Stimulated activated CD8-positive, alpha-beta memory T cell treated with anti-CD3 and anti-CD28 coated beads, Interleukin-2, amount 100 ng/mL, for 1 hour (primary cell): Measurements from ENCODE around the gene ZNF138.
"Not testable (repeated sequence)": the region's sequence is repeated elsewhere in the genome, so short reads cannot be mapped to it uniquely, and the experiment has no call there.

ENCODE experiments used
- DNase-seq, 2 donors: peaks; one replicate each; pipeline ENCODE4 v3.0.0-alpha.2; 2020; ENCODE audit warnings: low read depth in 2 of 2

ZNF138 gene

DNA sequence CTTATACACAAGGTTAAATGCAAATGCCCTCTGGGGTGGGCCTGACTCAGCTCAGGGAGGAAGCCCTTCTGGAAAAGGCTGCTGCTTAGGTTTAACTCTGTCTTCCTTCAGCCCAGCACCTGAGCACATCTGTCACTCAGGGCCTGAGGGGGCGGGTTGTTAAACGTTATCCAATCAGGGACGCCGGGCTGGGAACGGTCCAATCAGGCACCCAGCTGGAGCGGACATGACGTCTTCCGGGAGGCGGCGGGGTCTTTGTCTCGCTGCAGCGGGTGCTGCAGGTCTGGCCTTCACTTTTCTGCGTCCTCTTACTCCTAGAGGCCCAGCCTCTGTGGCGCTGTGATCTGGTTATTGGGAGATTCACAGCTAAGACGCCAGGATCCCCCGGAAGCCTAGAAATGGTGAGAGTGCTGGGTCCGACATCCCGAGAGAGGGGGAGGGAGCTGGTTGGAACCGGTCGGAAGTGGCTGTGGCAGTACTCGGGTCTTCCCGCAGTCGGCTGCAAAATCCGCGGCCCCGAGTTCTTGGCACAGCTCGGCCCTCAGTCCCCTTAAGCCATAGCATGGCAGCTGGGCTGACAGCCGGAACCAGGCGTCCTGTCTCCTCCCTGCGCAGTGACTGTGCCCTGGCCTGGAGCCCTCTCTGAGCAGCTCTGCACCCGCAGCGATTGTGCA is at the start of gene ZNF138:
ZNF138 (plus strand) TSS at position 258 of the 674 bp plus-strand sequence; CDS start at position 399, 141 bp downstream.
- DNase-seq: peak; percentile 82 to 86

DNA sequence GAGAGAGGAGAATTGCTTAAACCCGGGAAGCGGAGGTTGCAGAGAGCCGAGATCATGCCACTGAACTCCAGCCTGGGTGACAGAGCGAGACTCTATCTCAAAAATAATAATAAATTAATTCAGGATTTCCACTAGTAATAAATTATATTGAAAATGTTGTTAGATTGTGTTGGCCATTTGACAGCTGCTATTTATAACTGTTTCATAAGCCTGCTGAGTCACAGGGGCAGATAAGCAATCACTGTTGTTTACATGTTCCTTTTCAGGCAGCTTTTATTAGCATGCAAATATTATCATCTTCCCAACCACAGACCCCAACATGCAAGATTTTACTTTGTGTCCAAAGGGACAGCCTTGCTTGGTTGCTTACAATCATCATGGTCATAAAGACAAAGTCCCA is 49.5 kb upstream of the ZNF138 start:
- DNase-seq: no peak

DNA sequence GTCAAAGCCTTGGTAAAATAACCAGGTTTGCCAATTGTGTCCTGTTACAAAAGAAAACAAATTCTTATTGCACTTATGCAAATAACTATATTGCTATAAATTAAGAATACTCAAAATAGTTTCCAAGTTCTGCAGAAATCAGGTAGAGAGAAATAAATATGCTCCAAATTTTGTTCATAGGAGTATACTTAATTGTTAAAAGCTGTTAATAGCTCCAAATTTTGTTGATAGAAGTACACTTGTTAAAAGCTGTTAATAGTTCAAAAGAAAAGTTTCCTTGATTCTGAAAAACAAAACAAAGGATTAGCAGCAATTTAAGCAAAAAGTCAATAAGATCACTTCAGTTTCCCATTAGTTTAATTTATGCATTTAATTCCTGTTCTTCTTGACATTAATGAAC is 46.4 kb upstream of the ZNF138 start:
- DNase-seq: no peak

DNA sequence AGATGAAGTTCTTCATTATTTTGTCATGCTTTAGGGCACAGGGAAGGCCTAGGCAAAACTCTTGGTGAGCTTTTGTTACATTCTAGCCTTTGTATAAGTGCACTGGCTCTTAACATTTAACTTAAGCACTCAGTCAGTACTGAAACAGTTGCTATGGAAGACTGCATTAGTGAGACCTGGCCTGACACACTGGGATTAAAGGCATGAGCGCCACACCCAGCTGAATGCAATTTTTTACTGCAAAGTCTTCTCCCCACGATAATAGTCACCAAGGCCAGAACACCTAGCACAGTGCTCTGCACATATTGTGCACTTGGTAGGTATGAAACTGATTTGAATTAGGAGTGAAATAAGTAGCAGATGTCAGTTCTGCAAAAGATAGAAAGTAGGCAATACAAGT is 41.2 kb upstream of the ZNF138 start:
- DNase-seq: no peak

DNA sequence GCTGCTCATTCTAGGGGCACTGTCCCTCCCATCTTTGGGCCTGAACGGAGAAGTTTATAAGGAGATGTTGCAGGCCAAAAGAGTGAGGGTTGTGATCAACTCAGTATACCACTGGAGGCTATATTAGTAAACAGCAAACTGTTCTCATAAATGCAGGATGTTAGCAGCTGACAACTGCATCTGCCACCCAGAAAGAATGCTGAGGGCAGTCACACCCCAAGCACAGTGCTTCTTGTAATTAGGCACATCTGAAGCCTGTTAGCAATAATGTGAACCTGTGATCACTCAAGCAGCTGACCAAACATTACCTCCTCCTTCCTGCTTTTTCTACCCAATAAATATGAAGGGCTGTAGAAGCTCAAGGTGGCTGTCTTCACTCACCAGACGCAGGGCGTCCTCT is 38.4 kb upstream of the ZNF138 start:
- DNase-seq: no peak

DNA sequence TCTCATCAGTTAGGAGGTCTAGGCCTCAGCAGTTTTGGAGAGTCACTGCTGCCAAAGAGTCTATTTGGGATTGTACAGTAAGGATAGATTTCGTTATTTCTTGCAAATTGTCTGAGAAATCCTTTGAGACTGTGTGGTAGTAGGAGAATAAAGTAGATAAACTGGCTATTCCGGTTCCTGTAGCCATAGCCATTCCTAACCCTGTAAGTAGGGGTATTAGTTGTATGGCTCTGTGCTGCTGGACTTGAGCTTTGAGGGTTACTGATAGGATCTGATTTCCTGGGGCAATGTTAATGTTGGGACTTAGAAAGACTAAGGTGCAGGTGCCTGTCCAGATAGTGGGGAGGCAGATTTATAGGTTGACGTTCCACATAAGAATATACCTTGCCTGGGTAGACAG is 36.1 kb upstream of the ZNF138 start:
- DNase-seq: no peak

DNA sequence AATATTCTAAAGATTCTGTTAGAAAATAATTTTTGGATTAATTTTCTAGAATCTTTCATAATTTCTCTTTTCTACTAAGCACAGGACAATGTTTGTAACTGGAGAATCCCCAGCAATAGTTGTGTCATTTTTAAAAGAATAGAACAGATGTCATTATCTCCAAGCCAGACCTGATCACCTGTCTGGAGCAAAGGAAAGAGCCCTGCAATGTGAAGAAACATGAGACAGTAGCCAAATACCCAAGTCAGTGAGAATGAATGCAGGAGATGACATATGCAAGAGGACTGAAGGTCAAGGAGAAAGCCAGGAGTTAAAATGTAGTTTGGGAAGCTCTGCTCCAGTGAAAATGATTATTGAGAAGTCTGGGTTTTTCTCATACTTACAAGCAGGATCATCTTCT is 25.4 kb upstream of the ZNF138 start:
- no peak for DNase-seq

DNA sequence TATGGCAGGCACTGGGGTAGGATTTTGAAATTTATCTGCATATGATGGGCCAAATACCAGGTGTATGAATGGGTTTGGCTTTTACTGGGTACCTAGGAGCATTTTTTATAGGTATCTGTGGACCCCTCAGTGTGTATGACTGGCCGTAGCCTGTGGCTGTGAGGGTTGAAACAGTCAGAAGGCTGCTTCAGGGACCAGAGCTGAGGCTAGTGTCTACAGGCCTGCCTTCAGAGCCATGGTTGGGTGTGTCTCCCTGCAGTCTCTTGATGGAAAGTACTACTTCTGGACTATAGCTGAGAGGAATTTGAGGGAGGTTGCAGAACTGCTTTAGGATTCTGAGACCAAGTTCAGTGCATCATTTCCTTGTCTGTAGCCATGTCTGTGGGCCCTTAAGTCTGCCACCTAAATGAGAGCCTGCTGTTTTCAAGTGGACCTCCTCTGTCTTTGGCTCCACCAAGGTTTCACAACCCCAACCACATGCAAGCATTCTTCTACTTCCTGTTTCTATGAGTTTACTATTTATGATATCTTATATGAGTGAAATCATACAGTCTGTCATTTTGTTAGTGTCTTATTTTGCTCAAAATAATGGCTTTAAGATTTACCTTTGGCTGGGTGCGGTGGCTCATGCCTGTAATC is 19.9 kb upstream of the ZNF138 start:
- no peak for DNase-seq

DNA sequence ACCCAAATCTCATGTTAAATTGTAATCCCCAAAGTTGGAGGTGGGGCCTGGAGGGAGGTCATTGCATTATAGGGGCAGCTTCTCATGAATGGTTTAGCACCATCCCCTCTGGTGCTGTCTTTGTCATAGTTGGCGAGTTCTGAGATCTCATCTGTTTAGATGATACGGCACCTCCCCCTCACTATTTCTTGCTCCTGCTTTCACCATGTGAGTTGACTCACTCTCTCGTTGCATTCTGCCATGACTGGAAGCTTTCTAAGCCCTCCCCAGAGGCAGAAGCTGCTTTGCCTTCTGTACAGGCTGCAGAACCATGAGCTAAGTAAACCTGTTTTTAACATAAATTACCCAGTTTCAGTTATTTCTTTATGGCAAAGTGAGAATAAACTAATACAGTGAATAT is 18.9 kb upstream of the ZNF138 start:
- no peak for DNase-seq

DNA sequence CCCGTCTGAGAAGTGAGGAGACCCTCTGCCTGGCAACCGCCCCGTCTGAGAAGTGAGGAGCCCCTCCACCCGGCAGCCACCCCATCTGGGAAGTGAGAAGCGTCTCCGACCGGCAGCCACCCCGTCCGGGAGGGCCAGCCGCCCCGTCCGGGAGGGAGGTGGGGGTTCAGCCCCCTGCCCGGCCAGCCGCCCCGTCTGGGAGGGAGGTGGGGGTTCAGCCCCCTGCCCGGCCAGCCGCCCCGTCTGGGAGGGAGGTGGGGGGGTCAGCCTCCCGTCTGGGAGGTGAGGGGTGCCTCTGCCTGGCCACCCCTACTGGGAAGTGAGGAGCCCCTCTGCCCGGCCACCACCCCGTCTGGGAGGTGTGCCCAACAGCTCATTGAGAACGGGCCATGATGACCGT is 9.4 kb upstream of the ZNF138 start:
- DNase-seq: not testable (repeated sequence)

DNA sequence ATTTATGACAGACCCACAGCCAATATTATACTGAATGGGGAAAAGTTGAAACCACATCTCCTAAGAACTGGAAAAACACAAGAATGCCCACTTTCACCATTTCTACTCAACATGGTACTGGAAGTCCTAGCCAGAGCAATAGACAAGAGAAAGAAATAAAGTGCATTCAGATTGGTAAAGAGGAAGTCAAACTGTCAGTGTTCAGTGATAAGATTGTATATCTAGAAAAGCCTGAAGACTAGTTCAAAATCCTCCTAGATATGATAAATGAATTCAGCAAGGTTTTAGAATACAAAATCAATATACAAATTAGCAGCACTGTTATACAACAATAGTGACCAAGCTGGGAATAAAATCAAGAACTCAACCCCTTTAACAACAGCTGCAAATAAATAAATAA is 6.9 kb upstream of the ZNF138 start:
- DNase-seq: no peak

DNA sequence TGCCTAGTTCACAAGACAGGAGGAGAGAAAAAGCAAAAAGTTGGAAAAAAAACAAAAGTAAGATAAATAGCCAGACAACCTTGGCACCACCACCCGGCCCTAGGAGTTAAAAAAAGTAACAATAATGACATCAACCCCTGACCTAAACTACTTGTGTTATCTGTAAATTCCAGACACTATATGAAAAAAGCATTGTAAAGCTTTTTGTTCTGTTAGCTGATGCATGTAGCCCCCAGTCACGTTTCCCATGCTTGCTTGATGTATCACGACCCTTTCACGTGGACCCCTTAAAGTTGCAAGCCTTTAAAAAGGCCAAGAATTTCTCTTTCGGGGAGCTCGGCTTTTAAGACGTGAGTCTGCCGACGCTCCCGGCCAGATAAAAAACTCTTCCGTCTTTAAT is 5.0 kb upstream of the ZNF138 start:
- DNase-seq: not testable (repeated sequence)

DNA sequence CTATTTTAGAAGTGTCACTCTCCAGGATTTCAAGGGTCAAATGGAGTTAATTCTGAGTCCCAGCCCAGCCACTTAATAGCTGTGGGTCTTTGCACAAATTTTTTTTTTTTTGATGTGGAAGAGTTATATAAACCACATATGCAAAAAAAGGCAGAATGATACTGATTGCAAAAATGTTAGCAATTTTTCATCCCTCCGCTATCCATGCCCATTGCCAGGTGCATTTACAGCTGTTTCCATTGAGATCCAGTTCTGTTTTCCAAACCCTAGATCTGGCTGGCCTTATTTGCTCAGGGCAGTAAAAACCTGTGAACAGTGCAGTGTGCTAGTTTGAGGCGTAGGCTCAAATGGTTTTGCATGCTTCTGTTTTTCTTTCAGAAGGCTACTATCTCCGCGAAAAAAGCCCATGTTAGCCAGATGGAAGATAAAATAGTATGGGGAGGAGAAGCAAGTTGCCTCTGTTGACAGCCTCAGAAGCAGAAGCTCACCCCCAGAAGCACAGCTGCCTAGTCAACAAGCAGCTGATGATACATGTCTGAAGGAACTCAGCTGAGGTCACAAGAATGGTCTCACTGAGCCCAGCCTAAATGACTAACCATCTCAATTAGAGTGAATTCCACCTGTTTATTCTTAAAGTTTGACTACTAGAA is 997 bp upstream of the ZNF138 start:
- DNase-seq: no peak

DNA sequence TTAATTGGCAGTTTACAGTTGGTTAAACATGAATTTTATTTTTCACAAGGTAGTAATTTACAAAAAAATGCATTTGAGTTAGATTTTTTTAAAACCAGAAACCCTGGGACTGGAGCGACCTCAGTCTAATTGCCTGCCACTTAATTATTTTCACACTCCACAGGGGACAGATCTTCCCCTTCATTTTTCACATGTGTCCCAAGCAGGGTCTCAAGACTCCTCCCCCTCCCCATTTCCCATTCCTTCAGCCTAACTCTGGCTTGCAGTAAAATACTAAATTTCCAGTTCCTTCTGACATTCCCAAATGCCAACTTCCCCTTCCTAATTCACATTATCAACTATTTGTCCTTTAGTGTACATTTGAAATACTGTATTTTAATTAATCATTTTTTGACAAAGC is 948 bp downstream of the ZNF138 start:
- DNase-seq: no peak

DNA sequence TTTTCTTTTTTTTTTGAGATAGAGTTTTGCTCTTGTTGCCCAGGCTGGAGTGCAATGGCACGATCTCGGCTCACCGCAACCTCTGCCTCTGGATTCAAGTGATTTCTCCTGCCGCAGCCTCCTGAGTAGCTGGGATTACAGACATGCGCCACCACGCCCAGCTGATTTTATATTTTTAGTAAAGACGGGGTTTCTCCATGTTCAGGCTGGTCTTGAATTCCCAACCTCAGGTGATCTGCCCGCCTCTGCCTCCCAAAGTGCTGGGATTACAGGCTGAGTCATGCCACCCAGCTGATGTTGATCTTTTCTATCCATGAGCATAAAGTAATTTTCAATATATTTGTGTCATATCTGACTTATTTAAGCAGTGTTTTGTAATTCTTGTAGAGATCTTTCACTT is 4.9 kb downstream of the ZNF138 start:
- not testable (repeated sequence) for DNase-seq

DNA sequence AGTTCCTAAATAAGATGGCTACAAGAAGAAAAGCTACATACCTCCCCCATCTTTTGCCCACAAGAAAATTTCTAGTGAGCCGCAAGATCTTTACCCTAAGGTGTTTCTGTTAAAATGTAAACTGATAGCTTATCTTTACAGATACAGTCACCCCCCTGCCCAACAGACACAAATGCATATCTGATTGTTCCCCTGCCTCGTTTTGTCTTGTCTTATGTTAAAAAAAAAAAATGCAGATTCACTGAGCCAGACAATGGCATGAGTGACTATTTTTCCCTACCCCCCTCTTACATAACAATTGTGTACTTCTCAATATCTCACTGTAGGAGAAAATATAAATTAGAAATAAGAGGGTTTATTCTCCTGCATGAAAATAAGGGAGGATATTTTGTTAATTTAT is 8.5 kb downstream of the ZNF138 start:
- DNase-seq: no peak

DNA sequence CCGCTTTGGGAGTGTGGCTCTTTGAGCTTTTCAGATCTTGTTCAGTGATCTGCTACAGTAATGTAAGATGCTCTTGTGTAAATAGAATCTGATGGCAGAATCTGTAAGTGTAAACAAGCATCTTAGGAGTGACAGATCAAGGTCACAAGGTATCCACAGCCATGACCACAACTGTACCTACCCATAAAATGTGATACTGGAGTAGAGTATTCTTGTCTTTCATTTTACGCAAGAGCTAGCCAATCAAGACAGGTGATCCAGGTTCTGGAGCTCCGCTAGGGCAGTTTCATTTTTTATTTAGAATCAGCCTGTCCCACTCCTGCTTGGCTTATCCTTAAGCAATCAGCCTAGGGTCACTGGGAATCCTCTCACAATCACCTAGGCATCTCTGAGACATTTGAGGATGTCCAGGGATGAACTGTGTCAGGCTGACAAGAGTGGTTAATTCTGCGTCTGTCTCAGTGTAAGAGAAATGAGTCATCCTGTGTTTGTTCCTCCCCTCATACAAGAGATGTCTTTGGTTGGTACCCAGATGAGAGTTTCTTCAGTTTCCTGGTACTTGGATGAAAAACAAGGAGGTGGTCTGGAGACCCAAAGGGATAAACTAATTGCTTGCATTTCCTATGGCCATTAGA is 13.6 kb downstream of the ZNF138 start:
- DNase-seq: no peak

DNA sequence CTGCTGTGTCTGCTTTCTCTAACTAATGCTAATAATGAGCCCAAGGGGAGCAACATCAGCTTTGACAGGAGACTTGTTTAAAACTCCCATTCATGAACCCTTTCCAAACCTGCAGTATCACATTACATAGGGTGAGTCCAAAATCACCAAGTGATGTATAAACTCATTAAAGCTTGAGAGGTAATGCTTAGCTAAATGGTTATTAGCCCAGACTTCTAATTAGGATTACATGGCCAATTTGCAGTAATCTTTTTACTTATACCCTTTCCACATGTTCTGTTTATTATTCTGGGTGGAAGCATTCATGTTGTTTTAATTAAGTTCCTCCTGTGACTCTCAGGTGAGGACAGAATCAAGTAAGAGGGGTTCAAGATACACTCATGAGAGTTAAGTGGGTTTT is 17.5 kb downstream of the ZNF138 start:
- no peak for DNase-seq

DNA sequence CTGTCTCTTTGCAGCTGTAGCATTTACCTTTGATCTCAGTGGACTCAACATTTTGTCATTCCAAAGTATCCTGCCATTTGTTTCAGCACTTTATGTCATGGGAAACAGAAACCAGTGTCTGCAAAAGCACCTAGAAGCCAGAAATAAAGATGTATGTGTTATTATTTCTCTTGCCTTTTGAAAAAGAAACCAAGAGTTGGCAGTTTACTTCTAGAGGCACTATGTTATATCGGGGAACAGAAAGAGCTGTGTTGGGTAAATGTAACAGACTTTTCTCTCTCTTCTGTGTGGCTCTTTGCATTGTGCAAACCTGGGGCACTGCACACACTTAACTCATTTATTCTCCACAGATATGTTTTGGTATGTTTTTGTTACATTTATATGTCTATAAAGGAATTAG is 36.7 kb downstream of the ZNF138 start:
- no peak for DNase-seq

DNA sequence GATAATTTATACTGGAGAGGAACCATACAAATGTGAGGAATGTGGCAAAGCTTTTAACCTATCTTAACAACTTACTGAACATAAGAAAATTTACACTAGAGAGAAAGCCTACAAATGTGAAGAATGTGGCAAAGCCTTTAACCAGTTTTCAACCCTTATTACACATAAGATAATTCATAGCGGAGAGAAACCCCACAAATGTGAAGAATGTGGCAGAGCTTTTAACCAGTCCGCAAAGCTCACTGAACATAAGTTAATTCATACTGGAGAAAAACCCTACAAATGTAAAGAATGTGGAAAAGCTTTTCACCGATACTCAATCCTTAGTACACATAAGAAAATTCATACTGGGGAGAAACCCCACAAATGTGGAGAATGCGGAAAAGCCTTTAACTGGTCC is 37.9 kb downstream of the ZNF138 start:
- DNase-seq: no peak

DNA sequence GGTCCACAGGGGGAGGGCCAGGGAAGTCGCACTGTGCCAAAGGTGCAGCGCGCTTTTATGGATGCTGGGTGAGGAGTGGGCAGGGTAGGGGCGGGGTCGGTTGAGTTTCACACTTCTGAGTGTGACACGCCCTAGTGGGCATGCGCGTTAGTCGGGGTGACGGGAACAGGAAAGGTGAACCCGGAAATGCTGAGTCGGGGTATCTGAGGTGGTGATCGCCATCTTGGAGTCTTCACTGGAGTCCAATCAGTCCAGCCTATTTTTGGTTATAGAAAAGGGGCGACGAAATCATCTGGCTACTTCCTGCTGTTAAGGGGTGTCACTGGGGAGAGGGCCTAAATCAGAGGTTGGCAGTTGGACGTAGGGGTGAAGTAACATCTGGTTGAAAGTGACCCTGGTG is 40.8 kb downstream of the ZNF138 start:
- no peak for DNase-seq

DNA sequence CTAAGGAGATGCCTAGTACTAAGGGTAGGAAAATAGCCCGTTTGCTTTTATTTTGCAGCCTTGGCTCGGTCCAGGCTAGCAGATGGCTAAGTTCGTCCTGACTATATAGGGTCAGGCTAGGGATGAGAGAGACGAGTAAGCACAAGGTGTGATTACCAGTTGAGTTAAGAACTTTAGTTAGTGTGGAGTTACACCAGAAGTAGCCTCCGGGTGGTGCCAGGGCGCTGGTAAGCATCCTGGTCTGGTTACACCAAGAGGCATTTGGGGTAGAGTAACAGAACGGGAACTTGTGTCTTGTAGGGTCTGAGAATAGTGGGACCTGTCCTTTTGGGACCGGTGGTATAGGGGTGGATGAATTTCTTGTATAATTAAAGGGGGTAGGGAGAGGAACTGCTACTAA is 41.6 kb downstream of the ZNF138 start:
- not testable (repeated sequence) for DNase-seq

DNA sequence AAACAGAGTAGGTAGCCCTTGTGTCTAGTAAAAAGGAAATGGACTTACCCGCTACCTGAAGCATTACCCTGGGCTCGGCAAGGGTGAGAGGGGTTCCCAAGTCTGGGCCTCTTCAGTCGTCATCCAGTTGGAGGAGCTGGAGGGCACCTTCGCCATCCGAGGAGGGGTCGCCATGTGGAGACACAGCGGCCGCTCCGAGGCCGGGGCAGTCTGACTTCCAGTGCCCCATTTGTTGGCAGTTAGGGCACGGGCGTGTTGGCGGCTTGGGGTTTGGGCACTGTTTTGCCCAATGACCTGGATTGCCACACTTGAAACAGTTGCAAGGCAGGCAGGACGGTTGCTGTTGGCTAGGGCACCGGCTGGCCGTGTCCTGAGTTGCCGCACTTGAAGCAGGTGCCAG is 43.8 kb downstream of the ZNF138 start:
- not testable (repeated sequence) for DNase-seq
